MCF 10A (cell line): ENCODE data around the gene CLK2. TPM values are rescaled to one million over a fixed set of nuclear protein-coding genes. Genes with fewer than 3 reads are reported as not detected.

ENCODE experiments used
- BruUV-seq: library from RNA; stranded (reverse); fragments of 400-500 nt; replicated peaks from 2 replicates; lab custom pipeline; 2021; lab: Mats Ljungman, UMichigan
- CTCF ChIA-PET: fragments of 300-600 bp; sonication (Branson Sonifier 250); formaldehyde crosslinking; extraction: SDS; loops from one replicate; lab custom pipeline; 2021; ENCODE audit warnings: antibody characterized with exemption, inconsistent platforms; lab: Yijun Ruan, JAX
- POLR2A ChIA-PET: fragments of 300-600, 350-650 bp; sonication (Branson Sonifier 250); formaldehyde crosslinking; extraction: SDS; loops from one replicate; lab custom pipeline; 2020; ENCODE audit warnings: antibody characterized with exemption, inconsistent platforms; lab: Yijun Ruan, JAX
- DNase-seq: peaks from one replicate; pipeline ENCODE4 v3.0.0-alpha.2; 2018; ENCODE audit not compliant: unreplicated experiment
- H3K27ac Mint-ChIP-seq: one replicate; pipeline ENCODE4 v1.8.0; 2022; ENCODE audit warnings: mild to moderate bottlenecking, low read depth, mixed read lengths; ENCODE audit not compliant: unreplicated experiment
- H3K27me3 Mint-ChIP-seq: one replicate; pipeline ENCODE4 v1.8.0; 2022; ENCODE audit warnings: mixed read lengths; ENCODE audit not compliant: insufficient read depth, unreplicated experiment
- H3K36me3 Mint-ChIP-seq: one replicate; pipeline ENCODE4 v1.8.0; 2022; ENCODE audit warnings: mild to moderate bottlenecking, moderate library complexity, mixed read lengths; ENCODE audit not compliant: insufficient read depth, unreplicated experiment
- H3K4me1 Mint-ChIP-seq: one replicate; pipeline ENCODE4 v1.8.0; 2022; ENCODE audit warnings: mixed read lengths; ENCODE audit not compliant: insufficient read depth, unreplicated experiment
- H3K4me3 Mint-ChIP-seq: one replicate; pipeline ENCODE4 v1.8.0; 2022; ENCODE audit warnings: mild to moderate bottlenecking, moderate library complexity, mixed read lengths; ENCODE audit not compliant: unreplicated experiment
- H3K9me3 Mint-ChIP-seq: one replicate; pipeline ENCODE4 v1.8.0; 2022; ENCODE audit warnings: mixed read lengths; ENCODE audit not compliant: unreplicated experiment
- CTCF ChIP-seq: fragments of 200-600 bp; IDR thresholded peaks from one replicate; pipeline ENCODE4 v1.8.0; 2022; ENCODE audit warnings: antibody characterized with exemption, mild to moderate bottlenecking; ENCODE audit not compliant: unreplicated experiment
- intact Hi-C: fragments of 100-400 bp; cut with micrococcal nuclease; formaldehyde crosslinking; loops from 2 replicates; pipeline ENCODE4 v1.14.1; 2022
- total RNA-seq: library from RNA; stranded (reverse); gene quantifications from 2 replicates; pipeline ENCODE4 v1.2.3, GENCODE V29; 2022

CLK2 gene
- total RNA-seq, 1 experiment from 2014 or later = 78.6 TPM

- DNase-seq = no peak
- H3K4me1 Mint-ChIP-seq = peaks cover 28% of the 10 kb centered on the region
- no peaks in the 10 kb centered on the region for H3K27me3 Mint-ChIP-seq
- H3K27ac Mint-ChIP-seq = peak overlapping the region; percentile 35
- no peak for TF ChIP-seq CTCF
- peak overlapping the region; percentile 84 for H3K4me3 Mint-ChIP-seq
- H3K36me3 Mint-ChIP-seq = peaks cover 24% of the 10 kb centered on the region
- H3K9me3 Mint-ChIP-seq = no peaks in the 10 kb centered on the region
- no TSS peak for BruUV-seq
- intact Hi-C loops = no loop called here
- CTCF ChIA-PET = interaction anchor here (0.7 to 10.0 kb wide), 4 partner anchors 16 to 533 kb away, joined by 3 to 238 read pairs (median 30); partner anchors contain the start of genes CLK2, HCN3, MTX1 and THBS3
- POLR2A ChIA-PET = interaction anchor here (1.0 to 7.5 kb wide), 5 partner anchors 8 to 310 kb away, joined by 3 to 45 read pairs (median 9); partner anchors contain the start of genes CLK2 and SCAMP3
Measured at GRCh38 chr1:155253797-155254196, 19.5 kb downstream of the CLK2 start.

GRCh38 chr1:155253208-155253607 lies 20.1 kb downstream of the CLK2 start:
- Mint-ChIP-seq H3K36me3 (peaks cover 19% of the 10 kb centered on the region), H3K27ac (no peak overlapping the region), H3K27me3 (no peaks in the 10 kb centered on the region), H3K9me3 (no peaks in the 10 kb centered on the region), H3K4me3 (peak overlapping the region; percentile 84), H3K4me1 (peaks cover 28% of the 10 kb centered on the region)
- intact Hi-C loops = no loop called here
- no peak for DNase-seq
- POLR2A ChIA-PET = interaction anchor here (1.1 to 7.5 kb wide), 5 partner anchors 8 to 71 kb away, joined by 9 to 45 read pairs (median 20); partner anchors contain the start of genes CLK2 and SCAMP3
- no TSS peak for BruUV-seq
- CTCF ChIA-PET = interaction anchor here (0.7 to 10.0 kb wide), 5 partner anchors 12 to 287 kb away, joined by 4 to 238 read pairs (median 86); partner anchors contain the start of genes CLK2, HCN3, MTX1 and RUSC1
- peak; percentile 7 for TF ChIP-seq CTCF

- peaks cover 24% of the 10 kb centered on the region for H3K4me1 Mint-ChIP-seq
- POLR2A ChIA-PET = interaction anchor here (0.6 to 7.5 kb wide), 12 partner anchors 10 to 399 kb away, joined by 3 to 45 read pairs (median 4); partner anchors contain the start of genes CLK2, MTX1 and SCAMP3
- no TSS peak for BruUV-seq
- no peaks in the 10 kb centered on the region for H3K9me3 Mint-ChIP-seq
- peaks cover 6% of the 10 kb centered on the region for H3K36me3 Mint-ChIP-seq
- no peaks in the 10 kb centered on the region for H3K27me3 Mint-ChIP-seq
- H3K4me3 Mint-ChIP-seq = no peak overlapping the region
- CTCF ChIA-PET = interaction anchor here (0.6 to 10.0 kb wide), 63 partner anchors 8 to 953 kb away, joined by 3 to 238 read pairs (median 5); partner anchors contain the start of genes CLK2, FDPS, HCN3 and KRTCAP2
- intact Hi-C loops = loop anchor here (2.0 kb wide), 1 partner anchor 71 kb away; no protein-coding TSS in a partner anchor
- DNase-seq = no peak
- H3K27ac Mint-ChIP-seq = peak overlapping the region; percentile 44
- no peak for TF ChIP-seq CTCF
Measured at GRCh38 chr1:155251566-155251965, 21.7 kb downstream of the CLK2 start.

GRCh38 chr1:155250633-155251449 lies 22.5 kb downstream of the CLK2 start:
- DNase-seq = peak; percentile 94
- no peak overlapping the region for H3K27ac Mint-ChIP-seq
- peak; percentile 100 for TF ChIP-seq CTCF
- intact Hi-C loops = loop anchor here (1.0 to 2.0 kb wide), 4 partner anchors 57 to 340 kb away; partner anchors contain the start of gene FDPS
- ChIA-PET POLR2A (interaction anchor here (0.6 to 7.5 kb wide), 18 partner anchors 9 to 1580 kb away, joined by 3 to 45 read pairs (median 3); partner anchors contain the start of genes CLK2, ILF2, MTX1 and RUSC1), CTCF (interaction anchor here (0.5 to 10.0 kb wide), 91 partner anchors 9 to 954 kb away, joined by 3 to 238 read pairs (median 4); partner anchors contain the start of genes CLK2, FDPS, HCN3 and KRTCAP2)
- no peaks in the 10 kb centered on the region for H3K36me3 Mint-ChIP-seq
- H3K9me3 Mint-ChIP-seq = no peaks in the 10 kb centered on the region
- H3K27me3 Mint-ChIP-seq = no peaks in the 10 kb centered on the region
- peaks cover 19% of the 10 kb centered on the region for H3K4me1 Mint-ChIP-seq
- BruUV-seq = no TSS peak
- H3K4me3 Mint-ChIP-seq = no peak overlapping the region
